Lower leg skin (tissue), 3 donors: ENCODE results near the gene ANKDD1B.

Source experiments
- CTCF ChIP-seq, 3 donors: fragments of 450-650 bp; IDR thresholded peaks; one replicate each; pipeline ENCODE4 v1.5.1; 2016; ENCODE audit warnings: antibody characterized with exemption in 3 of 3, mild to moderate bottlenecking in 3 of 3, moderate library complexity in 2 of 3
- POLR2A ChIP-seq, 2 donors: fragments of 450-650 bp; IDR thresholded peaks; one replicate each; pipeline ENCODE4 v1.6.1; 2016 to 2017; ENCODE audit warnings: antibody characterized with exemption in 2 of 2, mild to moderate bottlenecking in 1 of 2, moderate library complexity in 1 of 2

DNA sequence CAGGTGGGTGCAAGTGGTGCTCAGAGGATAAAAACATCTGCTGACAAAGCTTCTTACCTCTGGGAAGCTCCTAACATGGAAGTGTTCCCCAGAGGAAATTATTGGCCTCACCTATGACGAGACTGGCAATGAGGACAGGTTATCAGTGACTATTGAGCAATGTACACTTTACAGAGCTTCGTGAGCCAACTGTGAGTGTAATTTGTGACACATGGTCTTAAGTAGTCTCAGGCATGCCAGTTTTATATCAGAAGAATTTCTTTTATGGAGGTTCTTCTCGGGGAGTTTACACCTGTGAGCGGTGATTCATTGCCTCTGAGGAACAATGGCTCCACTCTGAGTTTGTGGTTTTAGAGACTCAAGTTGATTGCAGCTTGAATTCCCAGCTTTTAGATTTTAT is 11.3 kb downstream of the ANKDD1B start:
- TF ChIP-seq POLR2A (IDR thresholded peaks at IDR 0.05) (no peak), CTCF (IDR thresholded peaks at IDR 0.05) (no peak)
